GM18505 (cell line): ENCODE data around the gene FAM156B.
"Not testable (repeated sequence)": the region's sequence is repeated elsewhere in the genome, so short reads cannot be mapped to it uniquely, and the experiment has no call there.

Experiments used
- ATAC-seq: cut with Tn5 transposase; IDR thresholded peaks from one replicate; pipeline ENCODE4 v1.9.1; 2021; ENCODE audit not compliant: unreplicated experiment
- POLR2A ChIP-seq: IDR thresholded peaks from 4 replicates; pipeline ENCODE4 v1.6.1; 2011; ENCODE audit warnings: borderline replicate concordance; ENCODE audit not compliant: insufficient read depth, insufficient read length; ENCODE audit errors: extremely low read depth

Gene FAM156B

GRCh38 chrX:52896855-52897709, at the start of gene FAM156B:
FAM156B (plus strand) TSS chrX:52897330; CDS start chrX:52907226, 9,896 bp downstream.
- peak; percentile 80 for ATAC-seq

- no peak for ATAC-seq
- TF ChIP-seq POLR2A: no peak
Observed at GRCh38 chrX:52852110-52852860, 44.8 kb upstream of the FAM156B start.

- not testable (repeated sequence) for ATAC-seq
Observed at GRCh38 chrX:52856991-52857525, 40.1 kb upstream of the FAM156B start.

GRCh38 chrX:52865343-52865998, 31.7 kb upstream of the FAM156B start:
- no peak for ATAC-seq
- no peak for TF ChIP-seq POLR2A

GRCh38 chrX:52867610-52868348, 29.4 kb upstream of the FAM156B start, which contains the start of gene XAGE3:
XAGE3 (minus strand) TSS chrX:52868083; CDS start chrX:52867133, 950 bp downstream.
- no peak for ATAC-seq
- no peak for TF ChIP-seq POLR2A

- ATAC-seq: no peak
- no peak for TF ChIP-seq POLR2A
Observed at GRCh38 chrX:52870046-52870445, 27.1 kb upstream of the FAM156B start.

GRCh38 chrX:52873825-52874224, 23.3 kb upstream of the FAM156B start:
- not testable (repeated sequence) for ATAC-seq

GRCh38 chrX:52874661-52875060, 22.5 kb upstream of the FAM156B start:
- no peak for ATAC-seq
- TF ChIP-seq POLR2A: no peak

GRCh38 chrX:52875436-52875835, 21.7 kb upstream of the FAM156B start:
- not testable (repeated sequence) for ATAC-seq

GRCh38 chrX:52876386-52876785, 20.7 kb upstream of the FAM156B start:
- not testable (repeated sequence) for ATAC-seq

- ATAC-seq: not testable (repeated sequence)
Observed at GRCh38 chrX:52887459-52887858, 9.7 kb upstream of the FAM156B start.

- ATAC-seq: not testable (repeated sequence)
Observed at GRCh38 chrX:52888090-52888489, 9.0 kb upstream of the FAM156B start.

- ATAC-seq: peak; percentile 24
Observed at GRCh38 chrX:52896438-52896837, 692 bp upstream of the FAM156B start.

GRCh38 chrX:52905531-52905930, 8.4 kb downstream of the FAM156B start:
- ATAC-seq: not testable (repeated sequence)

- not testable (repeated sequence) for ATAC-seq
Observed at GRCh38 chrX:52906072-52906471, 8.9 kb downstream of the FAM156B start.

GRCh38 chrX:52907137-52907536, 10.0 kb downstream of the FAM156B start:
- ATAC-seq: not testable (repeated sequence)

GRCh38 chrX:52907900-52908299, 10.8 kb downstream of the FAM156B start:
- ATAC-seq: not testable (repeated sequence)

- not testable (repeated sequence) for ATAC-seq
Observed at GRCh38 chrX:52909313-52909969, 12.3 kb downstream of the FAM156B start.
